Kidney capillary endothelial cell (primary cell): ENCODE results near the gene SMYD3.

Experiments
- DNase-seq: peaks from one replicate; pipeline ENCODE4 v3.0.0-alpha.2; 2018; ENCODE audit warnings: low spot score

Gene SMYD3

DNA sequence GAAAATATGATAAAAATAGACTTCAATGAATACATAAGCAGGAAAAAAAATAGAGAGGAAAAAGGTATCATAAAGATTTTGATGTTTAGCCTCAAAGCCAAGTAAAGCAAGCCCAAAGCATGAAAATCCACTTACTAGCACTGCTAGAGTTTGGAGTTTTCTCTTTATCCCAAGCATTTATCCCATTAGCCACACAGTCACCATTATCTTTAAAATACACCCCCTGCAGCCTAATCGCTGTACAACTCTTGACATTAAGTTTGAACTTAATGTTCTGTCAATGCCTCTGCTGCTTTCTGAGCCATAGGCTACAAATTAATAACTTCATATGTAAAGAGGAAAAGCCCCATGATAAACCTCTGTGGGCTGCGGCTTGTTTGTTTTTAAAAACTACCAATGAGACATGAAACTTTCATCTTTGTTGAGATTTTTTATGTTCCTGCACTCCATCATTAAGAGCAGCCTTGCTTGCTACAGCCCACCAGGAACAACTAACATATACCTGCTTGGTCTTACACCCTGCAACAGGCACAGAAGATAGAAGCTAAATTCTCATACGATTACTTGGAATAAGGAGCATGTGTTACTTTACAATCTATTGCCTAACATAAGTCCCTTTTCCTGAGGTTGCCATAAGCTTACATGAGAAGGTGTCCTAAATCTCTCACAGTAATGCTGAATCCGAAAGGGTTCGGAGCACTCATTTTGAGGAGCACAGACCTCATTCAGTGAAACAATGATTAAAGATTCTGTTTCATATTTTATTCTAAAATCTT is 202.4 kb downstream of the SMYD3 start:
- no peak for DNase-seq

DNA sequence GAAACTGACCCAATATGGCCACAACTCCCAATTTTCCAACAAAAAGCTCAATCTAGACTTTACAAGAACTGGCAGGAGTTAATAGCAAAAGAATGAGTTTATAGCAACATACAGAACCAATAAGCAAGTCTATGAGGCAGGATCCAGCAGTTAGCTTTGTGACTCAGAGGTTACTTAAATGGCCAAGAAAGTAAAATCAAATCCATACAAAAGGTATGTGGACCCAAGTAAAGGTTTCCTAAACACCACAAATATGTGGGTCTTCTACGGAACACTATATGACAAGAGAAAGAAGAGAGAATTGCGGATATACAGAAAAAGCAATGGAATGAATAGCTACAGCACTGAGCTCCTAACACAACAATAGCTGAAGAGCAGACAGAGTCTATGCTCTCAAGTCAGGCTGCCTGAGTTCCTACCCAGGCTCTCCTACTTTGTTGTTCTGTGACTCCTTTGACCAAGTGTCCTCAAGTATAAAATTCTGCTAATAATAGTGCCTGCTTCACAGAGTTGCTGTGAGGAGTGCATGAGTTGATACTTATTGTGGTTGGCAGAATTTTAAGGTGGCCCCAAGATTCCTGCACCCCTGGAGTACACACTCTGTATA is 204.3 kb downstream of the SMYD3 start:
- no peak for DNase-seq

DNA sequence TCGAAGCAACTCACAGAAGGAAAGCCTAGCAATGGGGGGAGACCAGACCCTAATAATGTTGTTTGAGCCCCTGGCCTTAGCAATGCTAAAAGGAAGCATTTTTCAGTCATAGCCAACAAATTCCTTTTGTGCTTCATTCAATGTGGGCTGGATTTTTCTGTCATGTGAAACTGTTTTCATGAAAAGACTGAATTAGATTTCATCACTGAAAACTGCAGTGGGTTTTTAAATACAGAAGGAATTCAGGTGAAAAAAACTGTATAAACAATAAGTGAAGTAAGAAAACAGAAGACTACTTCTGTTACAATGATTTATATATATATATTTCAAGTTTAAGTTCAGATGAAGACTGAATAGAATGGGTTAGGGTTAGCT is 204.8 kb downstream of the SMYD3 start:
- no peak for DNase-seq

GRCh38 chr1:246301553-246302250 is 205.4 kb downstream of the SMYD3 start:
- DNase-seq: no peak

GRCh38 chr1:246300626-246301549 is 206.2 kb downstream of the SMYD3 start:
- no peak for DNase-seq

DNA sequence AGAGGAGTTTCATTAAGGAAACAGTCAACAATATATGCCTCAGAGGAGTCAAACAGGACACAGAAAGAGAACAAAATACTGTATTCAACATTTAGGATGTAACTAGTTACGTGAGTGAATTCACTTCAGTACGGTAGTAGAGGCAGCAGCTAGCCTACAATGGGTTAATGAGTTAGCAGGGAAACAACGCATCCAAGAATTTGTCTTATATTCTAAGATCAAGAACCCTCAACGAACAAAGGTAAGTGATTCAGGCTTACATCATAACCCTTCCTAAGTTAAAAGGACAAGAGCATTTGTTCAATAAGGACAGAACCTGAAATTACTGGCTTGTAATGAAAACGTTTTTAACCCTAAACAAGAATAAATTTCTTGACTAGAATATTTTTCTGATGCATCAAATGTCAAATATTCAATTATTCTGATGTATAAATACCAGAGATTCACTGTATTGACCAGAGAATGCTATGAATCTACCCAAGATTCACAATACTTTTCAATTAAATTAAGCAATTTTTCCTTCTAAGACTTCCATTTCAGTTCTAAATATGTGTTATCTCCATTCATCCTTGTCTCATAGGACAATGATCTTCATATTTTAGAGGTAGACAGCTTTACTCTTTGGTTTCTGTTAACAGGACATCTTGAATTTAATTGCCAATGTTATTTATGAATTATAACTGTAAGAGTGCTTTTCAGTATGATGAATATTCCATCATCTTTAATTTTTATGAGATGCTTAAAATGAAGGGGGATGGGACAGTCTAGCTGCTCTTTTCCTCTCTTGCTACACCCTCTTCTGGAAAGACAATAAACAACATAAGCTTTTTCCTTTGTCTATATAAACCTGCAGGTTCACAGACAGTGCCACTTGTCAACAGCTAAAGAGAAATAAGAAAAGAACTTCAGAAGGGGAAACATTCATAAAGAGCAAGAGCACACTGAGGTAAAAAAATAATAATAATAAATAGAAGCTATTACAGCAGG is 209.5 kb downstream of the SMYD3 start:
- DNase-seq: peak; percentile 63

DNA sequence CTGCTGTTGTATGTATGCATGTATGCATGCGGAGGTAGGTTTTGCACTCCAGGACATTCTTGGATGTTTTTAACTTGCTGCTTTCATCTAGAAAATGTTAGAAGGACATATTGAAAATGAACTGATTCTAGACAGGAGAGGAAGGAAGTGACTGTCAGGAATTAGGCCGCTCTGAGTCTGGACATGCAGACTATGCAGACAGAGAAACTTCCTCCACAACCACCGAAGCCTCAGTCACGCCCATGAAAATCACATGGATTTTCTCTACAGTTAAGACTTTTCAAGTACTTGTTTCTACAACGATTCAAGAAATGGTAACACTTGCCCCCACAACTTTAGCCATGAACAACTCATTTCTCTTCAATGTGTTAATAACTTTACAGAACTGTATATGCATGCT is 211.1 kb downstream of the SMYD3 start:
- peak; percentile 86 for DNase-seq

DNA sequence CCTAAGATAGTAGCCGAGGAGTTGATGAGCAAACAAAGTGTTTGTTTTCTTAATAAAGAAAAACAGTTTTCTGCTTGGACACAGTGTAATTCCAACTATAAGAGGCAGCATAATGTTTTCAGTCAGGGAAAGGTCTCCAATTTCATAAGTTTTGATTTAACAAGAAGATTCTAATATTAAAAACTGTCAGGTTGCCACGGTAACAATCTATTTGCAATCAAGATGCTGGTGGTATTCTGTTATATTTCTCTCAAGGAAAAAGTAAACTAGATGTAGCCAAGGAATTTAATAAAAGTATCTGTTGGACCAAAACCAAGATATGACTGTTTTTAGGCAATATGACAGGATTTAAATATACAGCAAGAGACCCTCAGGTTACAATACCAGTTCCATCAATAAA is 211.7 kb downstream of the SMYD3 start:
- DNase-seq: peak; percentile 7

- DNase-seq: no peak
Measured at GRCh38 chr1:246294263-246294662, 212.8 kb downstream of the SMYD3 start.

GRCh38 chr1:246293366-246294121 is 213.5 kb downstream of the SMYD3 start:
- DNase-seq: no peak

GRCh38 chr1:246292571-246292970 is 214.5 kb downstream of the SMYD3 start:
- DNase-seq: peak; percentile 58

- no peak for DNase-seq
Measured at GRCh38 chr1:246291127-246291526, 216.0 kb downstream of the SMYD3 start.

GRCh38 chr1:246283771-246284410 is 223.2 kb downstream of the SMYD3 start:
- no peak for DNase-seq

GRCh38 chr1:246281639-246282038 is 225.4 kb downstream of the SMYD3 start:
- no peak for DNase-seq

- no peak for DNase-seq
Measured at GRCh38 chr1:246281195-246281594, 225.9 kb downstream of the SMYD3 start.

DNA sequence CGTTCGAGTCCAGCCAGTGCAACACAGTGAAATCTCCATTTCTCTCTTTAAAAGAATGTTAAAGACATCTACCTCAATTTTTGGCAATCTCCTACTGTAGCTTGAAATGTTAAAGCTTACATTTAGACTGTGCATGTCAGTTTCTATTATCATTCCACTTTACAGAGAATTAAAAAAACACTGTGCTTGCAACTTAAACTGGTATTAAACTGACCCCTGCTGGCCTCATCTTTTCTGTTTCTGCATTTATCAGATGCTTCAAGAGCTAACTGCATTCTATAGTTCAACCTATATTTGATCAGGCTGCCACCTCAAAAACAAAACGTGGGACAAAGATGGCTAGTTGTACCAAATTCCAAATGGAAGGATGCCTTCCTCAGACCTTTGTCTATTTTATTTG is 226.5 kb downstream of the SMYD3 start:
- no peak for DNase-seq

GRCh38 chr1:246279402-246279801 is 227.7 kb downstream of the SMYD3 start:
- DNase-seq: no peak

- DNase-seq: no peak
Measured at GRCh38 chr1:246278371-246278770, 228.7 kb downstream of the SMYD3 start.

GRCh38 chr1:246275036-246275435 is 232.0 kb downstream of the SMYD3 start:
- no peak for DNase-seq

DNA sequence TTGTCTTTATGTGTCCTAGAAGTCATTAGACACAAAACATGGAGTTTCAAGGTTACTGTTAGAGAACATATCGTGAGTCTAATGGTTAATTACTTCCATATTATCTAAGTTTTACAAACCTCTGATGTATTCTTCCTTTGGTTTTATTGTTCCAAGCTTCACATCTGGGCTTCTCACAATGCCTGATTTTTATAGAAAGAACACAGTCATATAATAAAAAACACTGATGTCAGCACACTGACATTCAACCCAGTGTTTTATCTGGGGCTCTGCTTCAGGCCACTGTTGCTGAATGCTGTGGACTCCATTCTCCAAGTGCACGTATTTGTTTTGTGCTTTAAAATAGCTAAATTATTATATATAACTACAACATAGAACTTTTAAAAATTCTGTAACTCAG is 232.9 kb downstream of the SMYD3 start:
- DNase-seq: no peak
